ENCODE data around the gene FKBP4. TPM values are rescaled to one million over a fixed set of nuclear protein-coding genes. Genes with fewer than 3 reads are reported as not detected.

FKBP4 gene
- total RNA-seq, 1 donor from 2014 or later, result 57.5 TPM

DNA sequence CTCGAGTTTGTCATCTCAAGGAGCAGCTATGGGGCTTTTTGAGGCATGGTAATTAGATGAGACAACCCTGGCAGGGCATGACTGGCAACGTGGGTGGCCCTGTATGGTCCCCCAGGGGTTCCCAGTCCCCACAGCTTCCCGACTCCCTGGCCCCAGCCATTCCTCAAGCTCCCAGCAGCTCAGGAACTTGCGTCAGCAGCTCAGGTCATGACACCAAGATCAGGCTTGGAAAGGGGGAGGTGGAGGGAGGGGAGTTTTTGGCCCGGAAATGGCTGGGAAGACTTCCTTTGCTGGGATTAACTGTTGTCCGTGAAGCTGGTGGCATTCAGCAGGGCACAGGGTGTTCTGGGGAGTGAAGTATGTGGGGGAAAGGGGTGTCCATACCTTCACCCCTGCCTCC lies 50.5 kb downstream of the FKBP4 start:
- TF ChIP-seq, protein P1, sequence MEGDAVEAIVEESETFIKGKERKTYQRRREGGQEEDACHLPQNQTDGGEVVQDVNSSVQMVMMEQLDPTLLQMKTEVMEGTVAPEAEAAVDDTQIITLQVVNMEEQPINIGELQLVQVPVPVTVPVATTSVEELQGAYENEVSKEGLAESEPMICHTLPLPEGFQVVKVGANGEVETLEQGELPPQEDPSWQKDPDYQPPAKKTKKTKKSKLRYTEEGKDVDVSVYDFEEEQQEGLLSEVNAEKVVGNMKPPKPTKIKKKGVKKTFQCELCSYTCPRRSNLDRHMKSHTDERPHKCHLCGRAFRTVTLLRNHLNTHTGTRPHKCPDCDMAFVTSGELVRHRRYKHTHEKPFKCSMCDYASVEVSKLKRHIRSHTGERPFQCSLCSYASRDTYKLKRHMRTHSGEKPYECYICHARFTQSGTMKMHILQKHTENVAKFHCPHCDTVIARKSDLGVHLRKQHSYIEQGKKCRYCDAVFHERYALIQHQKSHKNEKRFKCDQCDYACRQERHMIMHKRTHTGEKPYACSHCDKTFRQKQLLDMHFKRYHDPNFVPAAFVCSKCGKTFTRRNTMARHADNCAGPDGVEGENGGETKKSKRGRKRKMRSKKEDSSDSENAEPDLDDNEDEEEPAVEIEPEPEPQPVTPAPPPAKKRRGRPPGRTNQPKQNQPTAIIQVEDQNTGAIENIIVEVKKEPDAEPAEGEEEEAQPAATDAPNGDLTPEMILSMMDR (IDR thresholded peaks at IDR 0.05; ENCODE audit: partially characterized antibody, unreplicated experiment), result no peak
- Mint-ChIP-seq H3K9me3 (ENCODE audit: unreplicated experiment) (no peaks in the 10 kb centered on the region), H3K36me3 (ENCODE audit: unreplicated experiment) (no peaks in the 10 kb centered on the region), H3K4me1 (ENCODE audit: low read depth, unreplicated experiment) (peaks cover 4% of the 10 kb centered on the region), H3K4me3 (ENCODE audit: unreplicated experiment) (no peak overlapping the region), H3K27me3 (ENCODE audit: unreplicated experiment) (peaks cover 2% of the 10 kb centered on the region), H3K27ac (ENCODE audit: unreplicated experiment) (no peak overlapping the region)
- no peak for DNase-seq

DNA sequence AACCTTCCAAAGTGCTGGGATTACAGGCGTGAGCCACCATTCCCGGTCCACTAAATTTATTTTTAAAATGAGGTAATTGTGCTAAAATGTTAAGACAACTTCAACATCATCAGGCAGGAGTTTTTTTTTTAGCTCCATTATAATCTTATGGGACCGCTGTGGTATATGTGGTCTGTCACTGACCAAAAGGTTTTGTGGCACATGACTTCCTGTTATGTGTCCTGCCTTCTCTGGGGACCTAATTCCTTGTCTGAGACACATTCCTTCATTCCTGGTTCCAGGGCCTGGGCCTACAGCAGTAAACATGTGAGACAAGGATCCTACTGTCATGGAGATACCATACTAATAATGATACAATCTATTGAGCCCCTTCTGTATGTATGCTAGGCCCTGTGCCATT lies 57.2 kb downstream of the FKBP4 start:
- Mint-ChIP-seq H3K27ac (ENCODE audit: unreplicated experiment) (no peak overlapping the region), H3K36me3 (ENCODE audit: unreplicated experiment) (no peaks in the 10 kb centered on the region), H3K9me3 (ENCODE audit: unreplicated experiment) (peaks cover 1% of the 10 kb centered on the region), H3K4me3 (ENCODE audit: unreplicated experiment) (no peak overlapping the region), H3K27me3 (ENCODE audit: unreplicated experiment) (peaks cover 2% of the 10 kb centered on the region), H3K4me1 (ENCODE audit: low read depth, unreplicated experiment) (peaks cover 4% of the 10 kb centered on the region)
- no peak for DNase-seq
- TF ChIP-seq, protein P1 (IDR thresholded peaks at IDR 0.05; ENCODE audit: partially characterized antibody, unreplicated experiment), result no peak

DNA sequence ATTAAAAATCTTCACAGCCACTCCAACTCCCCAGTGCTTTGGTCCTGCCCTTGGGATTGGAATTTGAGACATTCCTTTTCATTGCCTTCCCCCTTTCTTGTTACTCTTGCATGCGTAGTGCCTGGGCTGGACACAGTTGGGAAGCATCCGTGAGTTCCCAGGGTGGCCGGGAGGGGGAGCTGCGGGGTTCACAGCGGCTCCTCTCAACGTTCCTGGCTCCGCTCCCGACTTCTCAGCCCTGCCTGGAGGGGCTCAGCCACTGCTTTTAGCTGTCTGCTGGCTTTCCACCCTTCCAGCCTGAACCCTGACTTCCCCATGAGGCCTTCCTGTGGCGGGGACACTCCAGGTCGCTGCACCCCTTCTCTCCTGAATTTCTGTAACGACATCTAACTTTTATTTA lies 58.9 kb downstream of the FKBP4 start:
- H3K27me3 Mint-ChIP-seq (ENCODE audit: unreplicated experiment), result peaks cover 2% of the 10 kb centered on the region
- H3K36me3 Mint-ChIP-seq (ENCODE audit: unreplicated experiment), result no peaks in the 10 kb centered on the region
- peak; percentile 92 for DNase-seq
- peaks cover 1% of the 10 kb centered on the region for H3K9me3 Mint-ChIP-seq (ENCODE audit: unreplicated experiment)
- no peak overlapping the region for H3K27ac Mint-ChIP-seq (ENCODE audit: unreplicated experiment)
- H3K4me3 Mint-ChIP-seq (ENCODE audit: unreplicated experiment), result no peak overlapping the region
- peaks cover 4% of the 10 kb centered on the region for H3K4me1 Mint-ChIP-seq (ENCODE audit: low read depth, unreplicated experiment)
- TF ChIP-seq, protein P1 (IDR thresholded peaks at IDR 0.05; ENCODE audit: partially characterized antibody, unreplicated experiment), result peak; percentile 80

Other genes starting within 250 kb of the FKBP4 start
- 37.4 TPM for gene ITFG2, start 17.7 kb downstream of the FKBP4 start, total RNA-seq (ENCODE audit: unreplicated experiment)
- gene NRIP2, start 40.1 kb downstream of the FKBP4 start, total RNA-seq (ENCODE audit: unreplicated experiment), result not detected
- not detected for gene TEX52, start 62.1 kb downstream of the FKBP4 start, total RNA-seq (ENCODE audit: unreplicated experiment)
- 12.7 TPM for gene FOXM1, start 82.2 kb downstream of the FKBP4 start, total RNA-seq (ENCODE audit: unreplicated experiment)
- 14.8 TPM for gene RHNO1, start 82.3 kb downstream of the FKBP4 start, total RNA-seq (ENCODE audit: unreplicated experiment)
- gene TULP3, start 95.9 kb downstream of the FKBP4 start, total RNA-seq (ENCODE audit: unreplicated experiment), result 12.5 TPM
- gene TEAD4, start 164.4 kb downstream of the FKBP4 start, total RNA-seq (ENCODE audit: unreplicated experiment), result 3.8 TPM

All from glutamatergic neuron (in vitro differentiated cells).